ENCODE data around the gene DYNC1I1.
A peak's percentile ranks its signal among the peaks of the same experiment; 100 is the strongest.

Gene DYNC1I1

DNA sequence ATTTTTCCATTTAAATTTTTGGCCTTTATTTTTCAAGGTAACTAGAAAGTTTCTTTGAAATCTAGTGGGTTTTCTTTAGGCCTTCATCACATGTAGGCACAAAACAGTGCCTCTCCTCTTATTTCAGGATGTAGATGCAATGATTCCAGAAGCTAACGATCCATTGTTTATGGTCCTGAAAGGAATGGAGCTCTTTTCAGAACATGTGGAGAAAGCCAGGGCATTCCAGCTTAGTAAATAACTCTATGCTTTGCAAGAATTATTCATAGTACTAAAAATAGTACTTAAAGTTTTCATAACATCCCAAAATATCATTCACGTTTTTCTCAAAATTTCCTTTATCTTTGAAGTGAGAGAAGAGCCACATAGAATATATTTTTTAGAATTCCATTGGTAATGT is 91.3 kb downstream of the DYNC1I1 start:
- no peak for DNase-seq

DNA sequence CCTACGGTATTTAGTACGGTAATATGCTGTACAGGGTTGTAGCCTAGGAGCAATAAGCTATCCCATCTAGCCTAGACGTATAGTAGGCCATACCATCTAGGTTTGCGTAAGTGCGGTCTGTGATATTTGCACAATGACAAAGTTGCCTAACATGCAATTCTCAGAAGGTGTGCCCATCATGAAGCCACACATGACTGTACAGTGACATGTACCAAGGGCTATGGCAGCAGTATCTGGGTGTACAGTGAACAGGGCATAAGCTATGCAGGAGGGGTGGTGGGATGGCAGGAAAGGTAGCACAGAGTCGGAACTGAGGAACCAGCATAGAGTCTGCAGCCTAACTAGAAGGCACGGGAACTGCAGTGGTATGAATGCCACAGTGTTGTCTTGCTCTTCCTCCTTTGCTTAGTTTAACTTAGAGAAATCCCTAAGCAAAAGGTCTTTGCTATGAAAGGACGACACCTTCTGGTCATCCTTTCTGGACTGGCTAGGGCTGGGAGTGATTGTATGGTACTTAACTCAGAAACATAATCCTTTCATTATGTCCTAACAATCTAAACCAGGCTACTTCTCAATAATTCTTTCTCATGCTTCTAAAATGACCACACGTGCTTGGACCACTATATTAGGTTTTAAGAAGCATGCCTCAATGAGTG is 93.5 kb downstream of the DYNC1I1 start:
- DNase-seq, result no peak

DNA sequence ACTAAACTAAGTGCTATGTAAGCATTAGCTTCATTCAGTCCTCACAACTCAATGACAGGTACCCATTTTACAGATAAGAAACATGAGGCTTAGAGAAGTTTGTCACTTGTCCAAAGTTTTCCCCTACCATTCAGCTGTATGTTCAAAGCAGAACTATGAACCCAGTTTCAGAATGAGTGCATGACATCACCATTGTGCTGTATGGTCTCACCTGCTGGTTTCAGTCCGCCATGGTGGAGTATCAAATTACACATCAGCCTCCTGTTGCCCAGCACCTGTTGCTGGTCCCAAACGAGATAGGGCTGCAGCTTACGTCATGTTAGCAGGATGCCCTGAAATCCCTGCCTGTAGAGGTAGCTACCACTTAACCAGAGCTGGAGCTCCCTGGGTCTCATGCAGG is 95.0 kb downstream of the DYNC1I1 start:
- no peak for DNase-seq

DNA sequence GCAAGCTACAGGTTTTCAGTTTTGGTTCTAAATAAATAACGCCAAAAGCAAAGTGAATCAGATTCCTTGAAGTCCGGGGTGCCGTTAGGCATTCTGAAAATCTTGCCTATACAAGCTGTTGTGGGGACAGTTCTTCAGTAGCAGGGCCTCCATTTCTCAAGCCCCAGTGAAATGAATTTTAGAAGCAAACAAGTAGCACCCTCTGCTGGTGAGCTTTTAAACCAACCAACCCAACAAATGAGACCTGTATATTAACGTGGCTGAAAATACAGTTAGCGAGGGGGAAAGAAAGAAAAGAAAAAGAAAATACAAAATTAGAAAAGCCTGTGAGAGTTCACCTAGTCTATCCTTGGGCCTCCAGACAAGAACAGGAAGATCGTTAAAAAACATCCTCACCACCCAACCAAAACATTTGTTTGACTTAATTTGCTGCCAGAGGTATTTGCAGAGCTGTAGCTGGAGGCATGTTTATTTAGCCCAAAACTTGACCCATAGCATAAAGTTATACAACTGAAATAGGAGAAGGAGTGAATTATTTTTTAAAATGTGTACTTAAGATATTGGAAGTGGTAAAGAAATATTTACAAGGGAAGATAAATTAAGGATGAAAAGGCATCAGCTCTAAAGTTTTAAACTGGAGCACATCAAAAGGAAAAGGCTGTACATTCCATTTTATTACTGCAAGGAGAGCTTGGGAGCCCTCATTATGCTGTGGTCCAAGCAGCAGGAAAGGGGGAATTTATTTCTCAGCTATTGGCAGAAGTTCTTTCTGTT is 98.9 kb downstream of the DYNC1I1 start:
- no peak for DNase-seq

DNA sequence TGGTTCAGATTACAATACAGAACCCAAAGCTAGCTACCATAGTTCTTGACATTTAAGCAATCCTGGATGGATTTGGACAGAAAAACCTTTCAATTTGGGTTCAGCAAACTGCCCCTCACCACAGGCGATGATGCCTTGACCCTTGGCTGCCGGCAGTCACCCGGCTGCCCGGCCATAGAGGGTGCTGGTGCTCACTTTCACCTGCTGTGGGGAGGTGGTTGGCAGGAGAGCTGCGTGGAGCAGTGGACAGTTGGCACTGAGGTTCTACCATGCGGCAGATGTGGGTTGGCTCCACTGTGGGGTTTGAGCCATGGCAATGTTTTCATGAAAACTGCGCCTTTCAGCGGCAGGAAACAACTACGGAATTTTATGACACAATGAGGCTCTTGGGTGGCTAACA is 99.5 kb downstream of the DYNC1I1 start:
- DNase-seq, result no peak

DNA sequence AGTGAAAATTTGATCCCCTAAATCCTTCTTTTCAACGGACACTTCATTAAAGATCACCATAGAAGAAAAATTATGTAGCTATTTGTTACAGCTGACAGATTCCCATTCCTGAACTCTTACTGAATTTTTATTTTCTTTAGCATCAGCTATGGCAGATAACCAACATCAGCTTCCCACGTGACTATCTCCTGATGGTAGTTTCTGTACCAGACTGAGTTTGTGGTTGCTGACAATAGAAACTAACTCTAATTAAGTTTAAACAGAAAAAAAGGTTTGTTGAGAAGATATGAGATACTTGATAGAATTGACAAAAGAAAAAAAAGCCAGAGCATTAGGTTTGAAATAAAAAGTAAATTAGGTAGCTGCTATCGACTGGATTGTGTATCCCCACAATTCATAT is 101.8 kb downstream of the DYNC1I1 start:
- DNase-seq, result no peak

DNA sequence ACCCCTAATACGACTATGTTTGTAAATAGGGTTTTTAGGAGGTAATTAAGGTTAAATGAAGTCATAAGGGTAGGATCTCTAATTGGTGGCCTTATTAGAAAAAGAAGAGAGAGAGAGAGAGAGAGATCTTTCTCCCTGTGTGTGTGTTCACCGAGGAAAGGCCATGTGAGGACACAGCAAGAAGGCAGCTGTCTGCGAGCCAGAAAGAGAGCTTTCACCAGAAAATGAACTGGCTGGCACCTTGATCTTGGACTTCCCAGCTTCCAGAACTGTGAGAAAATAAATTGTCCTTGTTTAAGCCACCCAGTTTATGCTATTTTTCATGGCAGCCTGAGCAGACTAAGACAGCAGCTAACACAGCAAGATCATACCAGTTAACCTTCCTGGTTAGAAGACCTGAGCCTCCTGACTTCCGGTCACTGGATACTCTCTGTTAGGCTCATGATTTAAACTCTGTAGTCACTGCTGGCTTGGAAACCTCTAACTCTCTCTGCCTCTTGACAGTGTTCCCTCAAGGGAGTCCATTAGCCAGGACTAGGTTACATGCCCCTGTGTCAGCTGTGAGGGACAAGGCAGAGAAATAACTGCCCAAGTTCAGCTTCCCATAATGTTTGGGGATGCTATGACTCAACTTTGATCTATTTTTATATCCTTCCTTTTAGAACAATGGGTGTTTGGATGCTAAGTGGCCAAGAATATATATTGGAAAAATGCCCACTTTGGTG is 102.3 kb downstream of the DYNC1I1 start:
- no peak for DNase-seq

DNA sequence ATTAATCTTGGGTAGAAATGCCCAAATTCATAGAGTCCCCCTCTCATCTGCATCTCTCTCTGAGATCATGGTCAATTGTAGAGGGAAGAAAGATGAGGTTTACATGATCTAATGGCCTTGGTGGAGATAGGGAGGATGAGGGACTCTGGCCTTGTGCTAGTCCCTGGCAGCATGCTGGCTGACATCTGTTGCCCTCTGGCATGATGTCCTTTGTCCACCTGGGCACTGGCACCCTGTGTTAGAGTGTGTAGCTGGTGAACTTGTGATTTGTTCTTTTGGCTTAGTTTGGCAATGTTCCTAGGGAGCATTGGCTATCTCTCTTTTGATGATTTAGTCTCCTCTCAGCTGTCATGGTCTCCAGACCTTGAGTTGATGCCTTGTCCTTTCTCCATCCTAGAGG is 103.2 kb downstream of the DYNC1I1 start:
- DNase-seq, result no peak

DNA sequence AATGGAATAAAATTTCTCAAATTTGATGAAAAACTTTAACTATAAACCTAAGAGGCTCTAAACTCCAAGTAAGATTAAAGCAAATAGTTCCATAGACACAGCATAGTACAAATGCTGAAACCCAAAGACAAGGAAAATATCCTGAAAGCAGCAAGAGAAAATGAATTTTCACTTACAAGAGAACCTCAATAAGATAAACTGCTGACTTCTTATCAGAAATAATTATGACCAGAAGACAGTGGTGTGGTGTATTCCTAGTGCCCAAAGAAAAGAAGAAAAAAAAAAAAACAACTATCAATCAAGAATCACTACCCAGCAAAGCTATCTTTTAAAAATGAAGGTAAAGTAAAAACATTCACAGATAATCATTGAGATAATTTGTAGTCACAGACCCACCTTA is 106.3 kb downstream of the DYNC1I1 start:
- no peak for DNase-seq

DNA sequence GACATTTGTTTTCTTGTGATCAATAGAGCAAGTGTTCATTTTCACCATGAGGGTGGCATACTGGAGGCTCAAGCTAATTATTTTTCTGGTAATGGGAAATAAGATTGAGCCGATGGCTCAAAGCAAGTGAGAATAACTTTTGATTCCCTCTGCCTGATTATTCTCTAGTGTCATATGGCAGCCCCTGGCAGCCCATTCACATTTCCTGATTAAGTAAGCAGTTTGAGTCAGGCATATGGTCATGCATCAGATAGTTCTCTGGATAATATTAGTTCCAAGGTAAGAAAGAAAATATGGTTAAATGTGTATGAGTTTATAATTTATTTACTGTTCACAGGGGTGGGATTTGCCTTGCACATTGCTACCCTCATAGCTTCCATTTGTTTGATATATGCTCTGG is 109.2 kb downstream of the DYNC1I1 start:
- no peak for DNase-seq

DNA sequence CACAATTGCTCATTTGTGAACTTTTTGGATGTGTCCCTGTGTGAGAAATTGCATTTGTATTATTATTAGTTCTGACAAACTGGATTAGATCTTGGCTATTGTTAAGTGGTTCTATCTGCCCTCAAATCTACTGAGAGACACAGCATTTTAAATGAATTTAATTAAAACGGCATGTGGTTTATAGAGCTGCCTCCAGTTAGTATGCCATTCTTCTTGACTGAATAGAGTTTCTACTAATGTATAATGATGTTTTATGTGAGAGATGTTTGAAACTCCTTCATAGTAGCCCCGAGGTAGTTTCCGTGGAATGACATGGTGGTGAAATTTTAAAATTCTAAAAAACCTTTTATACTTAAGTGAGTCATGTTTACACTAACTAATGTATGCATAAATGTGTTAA is 110.9 kb downstream of the DYNC1I1 start:
- DNase-seq, result no peak

DNA sequence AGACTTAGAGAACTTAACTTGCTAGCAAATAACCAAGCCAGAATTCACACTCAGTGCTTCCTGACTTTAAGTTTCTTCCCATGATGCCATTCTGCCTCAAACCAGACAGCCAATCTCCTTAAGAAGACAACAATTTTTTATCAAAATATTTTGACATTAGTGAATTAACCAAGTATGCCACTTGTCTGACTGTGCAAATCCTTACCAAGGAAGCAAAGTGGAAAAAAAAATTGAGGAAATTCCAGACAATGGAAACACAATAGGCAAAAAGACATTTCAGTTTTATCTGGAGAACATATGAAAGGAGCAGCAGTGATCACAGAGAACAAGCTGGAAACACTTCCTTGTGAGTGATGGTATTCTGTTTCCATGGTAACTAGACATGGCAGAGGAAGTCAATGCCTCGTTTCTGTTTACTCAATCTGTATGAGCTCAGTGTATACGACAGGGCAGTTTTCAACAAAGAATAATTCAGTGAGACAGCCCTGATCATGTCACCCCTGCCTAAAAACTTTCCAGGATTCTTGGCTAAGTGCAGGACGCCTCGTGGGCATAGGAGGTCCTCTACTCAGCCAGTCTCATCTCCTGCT is 114.2 kb downstream of the DYNC1I1 start:
- DNase-seq, result no peak

DNA sequence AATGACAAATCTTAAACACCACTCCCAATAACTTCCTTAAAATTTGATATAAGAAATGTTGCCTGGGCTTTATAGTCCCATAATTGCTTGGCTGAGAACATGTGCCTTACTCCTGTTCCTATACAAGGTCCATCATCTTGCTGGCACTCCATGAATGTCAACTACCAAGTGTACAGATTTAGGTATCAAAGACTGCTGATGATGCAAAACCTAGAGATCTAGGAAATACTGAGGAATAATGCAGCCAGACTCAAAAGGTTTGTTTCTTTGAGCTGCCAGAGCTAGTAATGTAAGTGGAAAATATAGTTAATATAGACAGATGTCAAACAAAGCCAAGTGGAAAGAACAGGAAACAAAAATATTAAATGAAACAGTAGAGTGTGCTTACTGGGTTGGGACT is 121.1 kb downstream of the DYNC1I1 start:
- no peak for DNase-seq

DNA sequence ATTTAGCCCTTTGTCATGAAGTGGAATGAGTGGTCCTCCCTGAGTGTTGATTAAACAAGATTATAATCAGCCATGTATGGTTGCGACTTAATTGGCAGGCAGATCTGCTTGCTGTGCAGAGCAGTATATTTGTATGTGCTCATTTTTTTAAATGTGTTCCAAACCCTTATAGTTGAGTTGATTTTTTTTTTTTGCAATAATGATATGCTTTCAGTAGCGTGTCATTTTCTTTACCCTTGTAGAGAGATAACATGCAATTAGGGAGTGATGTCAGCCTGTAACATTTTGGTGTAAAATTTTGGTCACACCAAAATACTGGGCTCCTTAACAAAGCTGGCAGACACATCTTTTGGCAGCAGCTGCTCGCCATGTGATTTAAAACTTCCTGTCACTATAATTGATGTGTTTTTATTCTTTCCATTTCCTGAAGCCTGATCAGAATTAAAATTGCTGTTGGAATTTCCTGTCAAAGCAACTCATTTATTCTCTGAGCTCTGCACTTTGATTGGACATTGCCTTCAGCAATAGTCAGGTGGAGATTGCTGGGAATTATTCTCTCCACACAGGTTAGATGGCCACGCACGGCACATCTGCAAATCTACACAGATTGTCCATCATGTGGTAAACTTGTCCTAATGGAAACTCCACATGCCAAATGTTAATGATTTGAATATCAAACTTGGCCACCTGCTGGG is 125.3 kb downstream of the DYNC1I1 start:
- DNase-seq, result no peak

DNA sequence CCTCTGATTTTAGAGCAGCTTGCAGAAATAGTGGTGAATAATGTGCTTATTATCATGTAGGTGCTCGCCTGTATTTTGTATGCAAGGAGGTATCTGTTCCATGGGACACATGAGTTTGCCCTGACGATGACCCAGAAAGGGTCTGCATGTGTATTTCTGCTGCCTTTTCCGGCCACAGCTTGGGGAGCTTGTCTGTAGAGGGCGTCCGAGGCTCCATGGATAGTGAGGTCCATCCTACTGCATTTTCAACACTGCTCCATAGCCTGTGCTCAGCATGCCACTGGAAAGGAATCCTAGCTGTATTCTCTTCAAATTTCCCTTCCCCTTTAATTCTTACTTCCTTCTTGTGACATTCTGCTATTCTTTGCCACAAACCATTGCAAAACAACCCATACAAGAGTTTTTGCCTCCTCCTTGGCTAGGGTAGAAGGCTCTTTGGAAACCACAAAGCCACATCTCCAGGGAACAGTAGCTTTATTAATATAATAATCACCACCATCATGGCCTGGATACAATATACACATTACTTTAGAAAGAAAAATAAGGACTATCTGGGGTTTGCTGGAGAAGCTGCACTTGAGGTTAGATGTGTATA is 127.7 kb downstream of the DYNC1I1 start:
- no peak for DNase-seq

DNA sequence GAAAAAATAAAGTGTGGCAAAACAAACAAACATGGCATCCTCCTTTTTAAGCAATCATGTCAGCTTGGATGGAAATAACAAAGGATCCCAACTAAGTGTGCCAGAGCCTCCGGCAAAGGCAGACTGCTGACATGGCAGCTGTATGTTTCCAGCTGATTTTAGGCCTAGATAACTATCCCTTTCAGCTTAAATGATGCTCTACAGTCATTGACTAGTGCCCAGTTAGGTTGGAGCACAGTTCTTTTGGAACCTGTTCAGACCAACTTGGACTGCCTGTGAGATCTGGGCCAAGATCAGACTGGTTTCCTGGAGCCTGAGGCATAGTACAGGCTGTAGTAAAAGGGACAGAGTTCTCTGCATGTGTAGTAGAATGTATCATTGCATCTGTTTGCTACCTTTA is 128.7 kb downstream of the DYNC1I1 start:
- peak; percentile 30 for DNase-seq

DNA sequence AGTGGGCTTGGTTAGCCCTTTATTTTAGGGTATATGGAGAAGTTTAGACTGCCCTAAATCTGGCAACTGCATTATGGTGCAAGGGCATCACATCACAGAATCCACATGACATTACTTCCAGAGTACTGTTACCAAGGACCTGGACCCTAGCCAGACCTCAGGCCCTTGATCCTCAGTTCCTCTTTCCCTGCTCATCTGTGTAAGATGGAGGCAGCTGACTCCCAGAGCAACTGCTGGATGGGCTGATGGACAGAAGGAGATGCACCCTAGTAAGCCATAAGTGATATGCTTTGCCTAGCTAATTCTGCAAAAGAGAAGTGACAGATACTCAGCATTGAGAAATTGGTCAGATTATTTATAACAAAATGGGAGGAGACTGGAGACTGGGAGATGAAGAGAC is 131.7 kb downstream of the DYNC1I1 start:
- DNase-seq, result no peak

DNA sequence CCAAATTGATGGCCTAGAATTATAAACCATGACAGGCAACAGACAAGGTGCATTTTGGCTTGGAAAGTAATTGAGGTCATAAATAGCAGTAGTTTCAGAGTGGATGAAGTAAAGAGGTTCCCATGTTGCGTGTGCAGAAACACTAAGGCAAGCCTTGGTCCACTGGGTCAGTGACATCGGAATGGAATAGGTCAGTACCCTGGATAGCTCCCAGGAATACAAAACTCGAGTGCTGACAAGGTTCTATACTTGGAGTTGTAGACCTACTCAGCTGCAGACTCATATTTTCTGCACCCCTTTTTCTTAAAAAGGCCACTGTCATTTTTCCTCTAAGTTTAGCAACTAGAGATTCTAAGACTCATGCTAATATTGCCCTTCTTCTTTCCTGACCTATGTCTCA is 132.8 kb downstream of the DYNC1I1 start:
- DNase-seq, result no peak

DNA sequence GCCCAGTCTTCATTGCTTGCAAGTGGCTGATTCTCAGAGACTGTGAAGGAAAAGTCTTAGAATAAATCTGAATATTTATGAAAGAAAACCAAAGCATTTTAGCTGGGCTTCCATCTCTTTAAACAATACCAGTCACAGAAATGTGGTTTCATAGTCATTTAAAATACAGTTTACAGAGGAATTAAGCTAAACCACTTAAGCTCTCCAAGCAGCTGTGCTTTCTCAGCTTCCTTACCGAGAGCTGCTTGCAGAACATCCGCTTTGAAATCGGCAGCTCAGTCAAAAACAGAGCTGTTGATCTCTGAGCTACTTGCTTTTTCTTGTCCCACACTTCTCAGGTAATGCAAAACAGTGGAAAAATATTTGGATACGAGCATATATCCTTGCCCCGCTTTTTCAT is 134.5 kb downstream of the DYNC1I1 start:
- no peak for DNase-seq

DNA sequence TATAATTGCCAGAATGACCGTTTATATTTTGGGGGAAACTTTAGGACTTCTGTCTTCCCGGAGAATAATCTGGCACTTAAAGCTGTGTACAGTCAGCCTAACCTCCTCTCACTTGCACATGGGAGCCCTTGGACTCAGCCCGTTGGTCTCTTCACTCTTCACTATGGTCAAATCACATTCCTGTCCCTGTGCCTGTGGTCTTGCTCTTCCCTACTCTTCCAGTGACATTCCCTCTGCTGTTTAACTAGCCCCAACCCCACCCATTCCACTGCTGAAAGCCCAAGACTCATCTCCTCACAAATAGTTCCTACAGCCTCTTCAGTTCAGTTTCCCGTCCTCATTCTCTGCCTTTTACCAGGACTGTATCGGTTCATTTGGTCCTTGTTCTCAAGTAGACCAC is 135.0 kb downstream of the DYNC1I1 start:
- no peak for DNase-seq

DNA sequence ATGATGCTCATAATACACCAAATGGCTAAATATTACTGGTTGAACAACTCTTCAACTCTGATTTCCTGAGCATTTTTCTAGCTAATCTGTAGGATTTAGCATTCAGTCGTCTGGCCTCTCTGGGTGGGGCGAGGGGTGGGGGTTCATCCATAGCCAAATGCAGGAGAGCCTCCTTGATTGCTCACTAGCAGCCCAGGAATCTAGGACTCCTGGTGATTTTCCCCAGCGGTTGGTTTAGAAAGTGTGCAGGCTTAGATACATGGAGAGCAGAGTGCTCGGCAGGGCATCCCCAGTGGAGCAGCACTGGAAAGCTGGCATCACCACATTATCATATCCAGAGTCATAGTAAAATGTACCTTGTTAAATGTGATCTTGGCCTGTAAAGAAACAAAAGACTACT is 136.1 kb downstream of the DYNC1I1 start:
- DNase-seq, result no peak

DNA sequence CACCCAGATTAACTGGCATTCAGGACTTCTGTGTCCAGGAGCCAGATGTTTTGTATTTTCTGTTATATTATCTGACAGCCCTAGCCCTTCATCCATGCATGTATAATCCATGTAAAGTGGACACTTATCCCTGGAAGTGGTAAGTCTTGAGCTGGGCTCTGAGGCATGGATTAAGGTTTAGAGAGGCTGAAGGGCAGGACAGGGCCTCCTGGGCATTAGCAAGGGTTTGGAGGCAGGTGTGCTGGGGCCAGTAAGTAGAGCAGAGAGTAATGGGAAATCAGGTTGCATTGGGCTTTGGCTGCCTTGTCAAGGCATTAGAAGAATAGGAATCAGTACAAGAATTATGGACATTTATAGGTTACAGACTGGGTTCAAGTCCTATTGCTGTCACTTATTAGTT is 138.0 kb downstream of the DYNC1I1 start:
- no peak for DNase-seq

DNA sequence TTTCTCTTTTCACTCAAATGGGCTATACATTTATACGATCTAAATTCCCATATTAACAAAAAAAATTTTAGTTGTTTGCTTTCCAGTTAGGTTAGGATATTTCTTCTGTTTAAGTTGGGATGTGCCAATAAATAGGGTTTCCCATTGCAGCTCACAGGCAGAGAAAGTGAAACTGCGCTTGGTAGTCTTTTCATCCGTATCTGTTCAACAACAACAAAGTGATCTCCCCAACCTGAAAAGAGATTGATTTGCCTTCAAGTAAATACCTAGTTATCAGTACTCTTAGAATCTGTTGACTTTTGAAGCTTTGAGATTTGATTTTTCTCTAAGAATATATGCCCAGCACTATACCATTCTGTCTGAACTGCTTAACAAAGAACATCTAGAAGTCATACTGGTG is 143.4 kb downstream of the DYNC1I1 start:
- no peak for DNase-seq
